H1 (cell line): Measurements from ENCODE around the gene TFG. TPM values are rescaled to one million over a fixed set of nuclear protein-coding genes. Genes with fewer than 3 reads are reported as not detected.
A peak's percentile ranks its signal among the peaks of the same experiment; 100 is the strongest.

ENCODE experiments used
- CTCF ChIA-PET: fragments of 300-600 bp; sonication (Branson Sonifier 250); formaldehyde crosslinking; loops from one replicate; lab custom pipeline; 2021; ENCODE audit not compliant: partially characterized antibody; lab: Charles Lee
- POLR2A ChIA-PET: fragments of 300-600 bp; sonication (Branson Sonifier 250); formaldehyde crosslinking; loops from one replicate; lab custom pipeline; 2021; ENCODE audit warnings: inconsistent platforms; ENCODE audit not compliant: partially characterized antibody; lab: Charles Lee
- DNase-seq, 2 experiments: peaks; one replicate each; pipeline versions ENCODE4 v3.0.0 to v3.0.0-alpha.2; 2010 to 2022; ENCODE audit warnings: low spot score in 2 of 2, low read depth in 1 of 2, mixed read lengths in 1 of 2
- FAIRE-seq: peaks from 2 replicates; lab custom pipeline; 2011; peaks lifted over from hg19 to GRCh38; lab: Jason Lieb, UNC
- H2AFZ ChIP-seq: 2 replicates; pipeline ENCODE4 v1.8.1; 2012; ENCODE audit warnings: low read length, inconsistent platforms
- H2AK5ac ChIP-seq: 2 replicates; pipeline ENCODE4 v1.6.1; 2013; ENCODE audit warnings: low read depth, low read length
- H2BK120ac ChIP-seq: replicated peaks from 2 replicates; pipeline ENCODE3; 2013; ENCODE audit warnings: low read depth, low read length, inconsistent platforms
- H2BK12ac ChIP-seq: 2 replicates; pipeline ENCODE4 v1.6.1; 2013; ENCODE audit warnings: low read depth, low read length
- H2BK15ac ChIP-seq: 2 replicates; pipeline ENCODE4 v1.6.1; 2013; ENCODE audit warnings: low read length
- H2BK20ac ChIP-seq: 2 replicates; pipeline ENCODE4 v1.6.1; 2013; ENCODE audit warnings: low read length
- H2BK5ac ChIP-seq: 2 replicates; pipeline ENCODE4 v1.6.1; 2013; ENCODE audit warnings: low read depth, low read length
- H3K14ac ChIP-seq: 2 replicates; pipeline ENCODE4 v1.6.1; 2013; ENCODE audit warnings: inconsistent platforms; ENCODE audit not compliant: insufficient read length
- H3K18ac ChIP-seq: 2 replicates; pipeline ENCODE4 v1.6.1; 2013; ENCODE audit warnings: low read length; ENCODE audit errors: extremely low read depth
- H3K23ac ChIP-seq: 2 replicates; pipeline ENCODE4 v1.6.1; 2013; ENCODE audit warnings: inconsistent platforms; ENCODE audit not compliant: insufficient read length
- H3K23me2 ChIP-seq: 2 replicates; pipeline ENCODE4 v1.6.1; 2013; ENCODE audit warnings: low read depth, low read length
- H3K27ac ChIP-seq: 2 replicates; pipeline ENCODE4 v1.6.1; 2011; ENCODE audit warnings: low read depth, low read length, inconsistent platforms
- H3K27me3 ChIP-seq, 4 experiments: replicated peaks in 1 of 4; 1 replicate in 1 of 4; 2 replicates in 3 of 4; pipeline versions ENCODE4 v1.6.1 to v1.8.1; 2011 to 2013; ENCODE audit warnings: low read length in 3 of 4, mild to moderate bottlenecking in 3 of 4, inconsistent platforms in 2 of 4, mixed read lengths in 2 of 4, moderate library complexity in 1 of 4; ENCODE audit not compliant: control insufficient read depth in 3 of 4, insufficient read depth in 3 of 4; ENCODE audit errors: extremely low read depth in 1 of 4
- H3K36me3 ChIP-seq, 4 experiments: 2 replicates each; pipeline versions ENCODE4 v1.6.1 to v1.8.1; 2011 to 2013; ENCODE audit warnings: mild to moderate bottlenecking in 4 of 4, low read length in 3 of 4, moderate library complexity in 2 of 4, control low read depth in 1 of 4, inconsistent platforms in 1 of 4; ENCODE audit not compliant: insufficient read depth in 4 of 4, control insufficient read depth in 2 of 4
- H3K4ac ChIP-seq: replicated peaks from 2 replicates; pipeline ENCODE3; 2013; ENCODE audit warnings: low read length, low read depth, mixed read lengths, inconsistent platforms; ENCODE audit not compliant: insufficient read length
- H3K4me1 ChIP-seq, 4 experiments: replicated peaks in 1 of 4; 1 replicate in 1 of 4; 2 replicates in 3 of 4; pipeline versions ENCODE4 v1.6.1 to v1.8.1; 2011 to 2013; ENCODE audit warnings: low read length in 3 of 4, inconsistent platforms in 2 of 4, mixed read lengths in 1 of 4; ENCODE audit not compliant: insufficient read depth in 4 of 4, control insufficient read depth in 3 of 4
- H3K4me2 ChIP-seq, 2 experiments: 2 replicates each; pipeline versions ENCODE4 v1.6.1 to v1.8.1; 2011 to 2013; ENCODE audit warnings: low read depth in 2 of 2, low read length in 2 of 2, control low read depth in 1 of 2, inconsistent platforms in 1 of 2, mild to moderate bottlenecking in 1 of 2; ENCODE audit not compliant: insufficient read depth in 1 of 2
- H3K4me3 ChIP-seq, 4 experiments: fragments of 200-600, 300-600 bp in 1 of 4; sonication (generic), shearing (Covaris generic), sonication (Bioruptor Twin) in 1 of 4; 2 replicates each; pipeline versions ENCODE4 v1.5.1 to v1.8.1; 2011 to 2016; ENCODE audit warnings: low read length in 4 of 4, low read depth in 3 of 4, control low read depth in 2 of 4, inconsistent platforms in 2 of 4, mild to moderate bottlenecking in 2 of 4, mixed read lengths in 1 of 4, moderate library complexity in 1 of 4; ENCODE audit not compliant: insufficient read depth in 2 of 4; ENCODE audit errors: extremely low read depth in 1 of 4
- H3K56ac ChIP-seq: replicated peaks from 2 replicates; pipeline ENCODE3; 2013; ENCODE audit warnings: low read depth, mild to moderate bottlenecking, mixed read lengths, low read length, inconsistent platforms; ENCODE audit not compliant: insufficient read length
- H3K79me1 ChIP-seq: 2 replicates; pipeline ENCODE4 v1.6.1; 2013; ENCODE audit warnings: low read depth, low read length, control low read depth
- H3K79me2 ChIP-seq, 2 experiments: 2 replicates each; pipeline versions ENCODE4 v1.6.1 to v1.8.1; 2012 to 2013; ENCODE audit warnings: low read length in 2 of 2, mild to moderate bottlenecking in 2 of 2, inconsistent platforms in 1 of 2; ENCODE audit not compliant: insufficient read depth in 2 of 2, control insufficient read depth in 1 of 2
- H3K9ac ChIP-seq, 4 experiments: replicated peaks in 1 of 4; 1 replicate in 1 of 4; 2 replicates in 3 of 4; pipeline versions ENCODE4 v1.6.1 to v1.8.1; 2011 to 2013; ENCODE audit warnings: low read depth in 3 of 4, low read length in 3 of 4, control low read depth in 2 of 4, mild to moderate bottlenecking in 2 of 4, moderate library complexity in 2 of 4, inconsistent platforms in 1 of 4; ENCODE audit errors: extremely low read depth in 1 of 4
- H3K9me3 ChIP-seq, 2 experiments: 2 replicates each; pipeline versions ENCODE4 v1.6.1 to v1.8.1; 2012 to 2013; ENCODE audit warnings: mild to moderate bottlenecking in 2 of 2, moderate library complexity in 2 of 2, control low read depth in 1 of 2, inconsistent platforms in 1 of 2, low read depth in 1 of 2, low read length in 1 of 2, mixed read lengths in 1 of 2; ENCODE audit not compliant: insufficient read depth in 2 of 2
- H4K20me1 ChIP-seq, 2 experiments: replicated peaks in 1 of 2; 2 replicates each; pipeline versions ENCODE3 to v1.8.1; 2011 to 2013; ENCODE audit warnings: inconsistent platforms in 2 of 2, low read length in 2 of 2, mild to moderate bottlenecking in 1 of 2; ENCODE audit not compliant: insufficient read depth in 2 of 2, control insufficient read depth in 1 of 2
- H4K5ac ChIP-seq: 2 replicates; pipeline ENCODE4 v1.6.1; 2013; ENCODE audit warnings: low read length, low read depth, mixed read lengths, inconsistent platforms; ENCODE audit not compliant: insufficient read length
- H4K8ac ChIP-seq: 2 replicates; pipeline ENCODE4 v1.8.0; 2013; ENCODE audit warnings: mild to moderate bottlenecking, moderate library complexity, low read length, inconsistent platforms; ENCODE audit not compliant: insufficient read depth; ENCODE audit errors: extremely low read depth
- H4K91ac ChIP-seq: replicated peaks from 2 replicates; pipeline ENCODE3; 2013; ENCODE audit warnings: low read length, mixed read lengths, inconsistent platforms; ENCODE audit not compliant: insufficient read length
- ATF3 ChIP-seq: IDR thresholded peaks from 2 replicates; pipeline ENCODE4 v1.6.1; 2011; ENCODE audit warnings: low read depth, mild to moderate bottlenecking, low read length; ENCODE audit not compliant: insufficient read depth
- CHD2 ChIP-seq: IDR thresholded peaks from 2 replicates; pipeline ENCODE4 v1.6.1; 2012; ENCODE audit warnings: low read length, improper control_type of control experiment
- CTCF ChIP-seq, 3 experiments: IDR thresholded peaks; 1 replicate in 2 of 3; 2 replicates in 1 of 3; pipeline versions ENCODE4 v1.5.1 to v1.6.1; 2011; ENCODE audit warnings: low read length in 3 of 3, mild to moderate bottlenecking in 3 of 3, inconsistent platforms in 2 of 3, low read depth in 1 of 3, moderate library complexity in 1 of 3; ENCODE audit not compliant: insufficient read depth in 1 of 3; ENCODE audit errors: control extremely low read depth in 1 of 3
- NANOG ChIP-seq: IDR thresholded peaks from 2 replicates; pipeline ENCODE4 v1.6.1; 2011; ENCODE audit warnings: low read length, low read depth, mild to moderate bottlenecking, inconsistent platforms; ENCODE audit not compliant: insufficient read depth, poor library complexity, severe bottlenecking
- RAD21 ChIP-seq, 2 experiments: IDR thresholded peaks in 1 of 2; conservative IDR thresholded peaks in 1 of 2; 2 replicates each; pipeline ENCODE4 v1.6.1; 2011; ENCODE audit warnings: low read depth in 2 of 2, low read length in 2 of 2, improper control_type of control experiment in 1 of 2, inconsistent platforms in 1 of 2, mild to moderate bottlenecking in 1 of 2, moderate library complexity in 1 of 2
- RBBP5 ChIP-seq: IDR thresholded peaks from 2 replicates; pipeline ENCODE4 v1.7.1; 2012; ENCODE audit warnings: low read depth, mild to moderate bottlenecking, inconsistent platforms, low read length, moderate library complexity, borderline replicate concordance
- SAP30 ChIP-seq: fragments of 300-600 bp; sonication (generic); IDR thresholded peaks from 2 replicates; pipeline ENCODE4 v1.7.1; 2012; ENCODE audit warnings: low read length, moderate library complexity, mild to moderate bottlenecking, inconsistent platforms; ENCODE audit not compliant: insufficient read depth, insufficient replicate concordance
- SUZ12 ChIP-seq: fragments of 200-600 bp; sonication (generic); IDR thresholded peaks from 2 replicates; pipeline ENCODE4 v1.6.1; 2012; ENCODE audit warnings: mild to moderate bottlenecking, inconsistent platforms, low read length, moderate library complexity, mixed read lengths
- TEAD4 ChIP-seq: IDR thresholded peaks from 2 replicates; pipeline ENCODE4 v1.6.1; 2012; ENCODE audit warnings: low read depth, low read length, inconsistent platforms, mixed read lengths
- WGBS, 2 experiments: shearing (Covaris generic) in 1 of 2; methylation state at CpG; one replicate each; pipeline versions ENCODE4 v1.1.6 to v1.1.7; 2013 to 2015; ENCODE audit warnings: low lambda C conversion rate in 2 of 2, mixed read lengths in 2 of 2, inconsistent platforms in 1 of 2, low coverage in 1 of 2, missing lambda C conversion rate in 1 of 2; ENCODE audit not compliant: insufficient replicate concordance in 2 of 2, insufficient coverage in 1 of 2, insufficient read length in 1 of 2; ENCODE audit errors: extremely low coverage in 1 of 2, missing lambda C conversion rate in 1 of 2; 5-methylcytosine and 5-hydroxymethylcytosine counted together
- polyA plus RNA-seq, 7 experiments: library from polyadenylated mRNA; depleted of rRNA in 3 of 7; stranded (reverse) in 5 of 7; unstranded in 2 of 7; fragments of >200 nt in 5 of 7; fragments of 200-250 nt in 2 of 7; gene quantifications; 1 replicate in 5 of 7; 2 replicates in 1 of 7; 4 replicates in 1 of 7; pipeline versions ENCODE4 v1.2.1 to v1.2.3, GENCODE V29; 2011 to 2013; ENCODE audit warnings: missing spikeins in 2 of 7, mixed read lengths in 2 of 7
- total RNA-seq: library from RNA; stranded (reverse); fragmentation: NEBNext Ultra II Directional; extraction: Animal tissue kit (Norgen Biotek cat#: 25700); gene quantifications from 2 replicates; pipeline ENCODE4 v1.2.1, GENCODE V29; 2021

The TFG gene
- total and polyA plus RNA-seq, 2 of the 8 experiments (the other 6 are each of a cell fraction or from before 2014, with no cell fraction given), result 81.9 to 98.4 TPM

- DNase-seq (no peak), FAIRE-seq (peak; percentile 81)
- H3K4ac ChIP-seq, result no peak overlapping the region
- H2BK12ac ChIP-seq, result no peak overlapping the region
- peaks cover 0 to 14% of the 10 kb centered on the region in 2 experiments; a peak in 2 of 4 replicates for H3K79me2 ChIP-seq
- no peak overlapping the region for H2BK120ac ChIP-seq
- H4K5ac ChIP-seq, result no peak overlapping the region
- H3K14ac ChIP-seq, result no peak overlapping the region
- no peaks in the 10 kb centered on the region for H3K23me2 ChIP-seq
- CTCF ChIA-PET, result interaction anchor here (0.6 to 2.4 kb wide), 5 partner anchors 11 to 59 kb away, joined by 3 to 9 read pairs (median 3); no protein-coding TSS in a partner anchor
- no peak overlapping the region for H2BK5ac ChIP-seq
- no peak overlapping the region for H4K8ac ChIP-seq
- H4K20me1 ChIP-seq, result peaks cover 0 to 7% of the 10 kb centered on the region in 2 experiments
- no peaks in the 10 kb centered on the region; the same call in 1 of the 2 replicates for H3K79me1 ChIP-seq
- H3K9ac ChIP-seq, result no peak overlapping the region
- H2BK15ac ChIP-seq, result no peak overlapping the region
- no peak overlapping the region for H3K4me3 ChIP-seq
- no peak overlapping the region for H3K56ac ChIP-seq
- 52% methylated on average over 2 of the region's 2 CpGs; no CpG with 5 or more reads in 1 of the 2 experiments for WGBS, 2 experiments
- H3K4me1 ChIP-seq, result peaks cover 0 to 6% (median 5%) of the 10 kb centered on the region in 4 experiments; a peak in 4 of 7 replicates
- H3K23ac ChIP-seq, result no peak overlapping the region
- POLR2A ChIA-PET, result interaction anchor here (0.6 to 0.8 kb wide), 2 partner anchors 24 to 28 kb away, joined by 3 read pairs; partner anchors contain the start of gene TFG
- no peak overlapping the region for H3K18ac ChIP-seq
- H3K36me3 ChIP-seq, result peaks cover 0 to 63% (median 12%) of the 10 kb centered on the region in 4 experiments; a peak in 7 of 8 replicates
- H2AK5ac ChIP-seq, result no peak overlapping the region
- H4K91ac ChIP-seq, result no peak overlapping the region
- no peak overlapping the region for H3K4me2 ChIP-seq
- no peaks in the 10 kb centered on the region for H3K9me3 ChIP-seq
- H2BK20ac ChIP-seq, result no peak overlapping the region
- H2AFZ ChIP-seq, result no peak overlapping the region
- H3K27me3 ChIP-seq, result no peaks in the 10 kb centered on the region
- no peak overlapping the region for H3K27ac ChIP-seq
- TF ChIP-seq TEAD4 (peak; percentile 58; the same call in 1 of the 2 replicates), CHD2 (no peak), ATF3 (no peak), NANOG (peak; percentile 70), SUZ12 (no peak), SAP30 (no peak), CTCF (IDR thresholded peaks at IDR 0.05; ENCODE audit: control extremely low read depth in 1 of 3, insufficient read depth in 1 of 3, low read depth in 1 of 3, low read length in 3 of 3) (peak in 1 of 3 experiments; percentile 41; a peak in 1 of 4 replicates), RAD21 (IDR thresholded peaks at IDR 0.05 in 1 of 2, conservative IDR thresholded peaks at IDR 0.05 in 1 of 2; ENCODE audit: low read depth in 2 of 2, low read length in 2 of 2) (peak; percentile 44 to 49; a peak in 3 of 4 replicates), RBBP5 (no peak)
Observed at GRCh38 chr3:100737334-100737733, 28.0 kb downstream of the TFG start.
